GM18520 (cell line): Measurements from ENCODE around the gene LATS2.
"Not testable (repeated sequence)": the region's sequence is repeated elsewhere in the genome, so short reads cannot be mapped to it uniquely, and the experiment has no call there.

Experiments used
- ATAC-seq: cut with Tn5 transposase; IDR thresholded peaks from one replicate; pipeline ENCODE4 v1.9.1; 2021; ENCODE audit not compliant: unreplicated experiment

The LATS2 gene

GRCh38 chr13:20968745-20969144 is 92.6 kb downstream of the LATS2 start:
- ATAC-seq = no peak

GRCh38 chr13:20967340-20967739 is 94.0 kb downstream of the LATS2 start:
- ATAC-seq = no peak

DNA sequence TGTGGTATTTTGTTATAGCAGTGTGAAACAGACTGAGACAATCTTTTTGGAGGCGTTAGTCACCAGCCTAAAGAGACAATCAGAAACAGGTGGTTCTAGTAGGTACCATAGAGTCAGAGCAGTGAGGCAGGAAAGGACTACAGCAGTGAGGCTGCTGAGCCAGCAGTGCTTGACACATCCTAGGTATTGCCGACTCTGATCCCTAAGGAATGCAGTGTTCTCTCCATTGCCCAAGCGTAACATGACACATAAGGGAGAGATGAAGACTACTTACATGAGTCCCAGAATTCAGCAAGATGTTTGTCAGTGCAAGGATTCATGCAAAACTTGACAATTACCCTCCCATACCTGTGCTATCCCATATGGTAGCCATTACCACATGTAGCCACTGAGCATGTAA is 96.5 kb downstream of the LATS2 start:
- ATAC-seq = no peak

DNA sequence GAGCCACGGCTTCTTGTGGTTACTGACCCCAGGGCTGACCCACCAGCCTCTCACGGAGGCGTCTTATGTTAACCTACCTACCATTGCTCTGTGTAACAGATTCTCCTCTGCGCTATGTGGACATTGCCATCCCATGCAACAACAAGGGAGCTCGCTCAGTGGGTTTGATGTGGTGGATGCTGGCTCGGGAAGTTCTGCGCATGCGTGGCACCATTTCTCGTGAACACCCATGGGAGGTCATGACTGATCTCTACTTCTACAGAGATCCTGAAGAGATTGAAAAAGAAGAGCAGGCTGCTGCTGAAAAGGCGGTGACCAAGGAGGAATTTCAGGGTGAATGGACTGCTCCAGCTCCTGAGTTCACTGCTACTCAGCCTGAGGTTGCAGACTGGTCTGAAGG is 99.7 kb downstream of the LATS2 start:
- not testable (repeated sequence) for ATAC-seq

DNA sequence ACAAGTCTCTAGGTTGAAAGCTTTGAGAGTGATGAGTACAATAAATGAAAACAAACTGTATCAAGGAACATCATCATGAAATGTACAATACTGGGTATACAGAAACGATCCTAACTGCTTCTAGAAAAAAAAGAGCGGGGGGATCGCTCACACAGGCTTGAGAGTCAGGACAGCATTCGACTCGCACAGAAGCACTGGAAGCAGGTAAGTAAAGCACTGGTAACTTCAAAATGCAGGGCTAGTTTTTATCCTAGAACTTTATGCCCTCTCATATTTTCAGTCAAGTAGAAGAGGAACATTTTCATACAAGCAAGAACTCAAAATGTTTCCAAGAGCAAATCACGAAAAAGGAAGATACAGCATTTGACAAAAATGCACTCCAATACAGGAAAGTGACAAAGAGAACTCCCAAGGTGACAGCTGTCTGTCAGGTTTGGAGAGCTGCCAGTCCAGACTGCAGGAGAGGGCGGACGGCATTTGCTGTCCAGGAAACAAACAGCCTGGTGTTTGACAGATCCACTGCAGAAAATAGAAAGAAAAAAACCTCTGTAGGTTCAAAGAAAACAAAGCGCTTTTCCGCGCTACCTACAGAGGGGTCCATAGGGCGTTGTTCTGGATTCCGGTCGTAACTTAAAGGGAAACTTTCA is 100.6 kb downstream of the LATS2 start:
- ATAC-seq = no peak

DNA sequence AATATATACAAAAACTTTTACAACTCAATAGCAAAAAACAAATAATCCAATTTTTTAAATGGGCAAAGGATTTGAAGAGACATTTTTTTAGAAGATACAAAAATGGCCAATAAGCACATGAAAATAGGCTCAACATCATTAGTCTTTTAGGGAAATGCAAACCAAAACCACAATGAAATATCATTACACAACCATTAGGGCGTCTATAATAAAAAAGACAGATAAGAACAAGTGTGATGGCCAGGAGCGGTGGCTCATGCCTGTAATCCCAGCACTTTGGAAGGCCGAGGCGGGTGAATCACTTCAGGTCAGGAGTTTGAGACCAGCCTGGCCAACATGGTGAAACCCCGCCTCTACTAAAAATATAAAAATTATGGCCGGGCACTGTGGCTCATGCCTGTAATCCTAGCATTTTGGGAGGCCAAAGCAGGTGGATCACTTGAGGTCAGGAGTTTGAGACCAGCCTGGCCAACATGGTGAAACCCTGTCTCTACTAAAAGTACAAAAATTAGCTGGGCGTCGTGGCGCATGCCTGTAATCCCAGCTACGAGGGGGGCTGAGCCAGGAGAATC is 104.3 kb downstream of the LATS2 start:
- ATAC-seq = not testable (repeated sequence)

DNA sequence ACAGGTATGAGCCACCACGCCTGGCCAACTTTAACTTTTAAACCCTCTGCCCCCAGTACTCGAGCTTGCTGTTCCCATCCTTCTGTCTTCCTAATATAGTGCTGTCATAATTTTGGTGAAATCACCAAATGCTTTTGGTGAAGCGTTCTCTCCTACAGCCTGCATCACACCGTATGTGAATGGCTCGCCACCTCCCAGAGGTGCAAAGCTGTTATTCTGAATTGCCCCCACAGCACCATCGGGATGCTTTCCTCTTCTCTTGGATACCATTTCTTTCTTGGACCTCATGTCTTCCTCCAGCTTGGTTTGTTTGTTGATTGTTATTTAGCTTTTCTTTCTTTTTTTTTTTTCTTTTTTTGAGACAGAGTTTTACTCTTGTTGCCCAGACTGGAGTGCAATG is 105.9 kb downstream of the LATS2 start:
- ATAC-seq = no peak

DNA sequence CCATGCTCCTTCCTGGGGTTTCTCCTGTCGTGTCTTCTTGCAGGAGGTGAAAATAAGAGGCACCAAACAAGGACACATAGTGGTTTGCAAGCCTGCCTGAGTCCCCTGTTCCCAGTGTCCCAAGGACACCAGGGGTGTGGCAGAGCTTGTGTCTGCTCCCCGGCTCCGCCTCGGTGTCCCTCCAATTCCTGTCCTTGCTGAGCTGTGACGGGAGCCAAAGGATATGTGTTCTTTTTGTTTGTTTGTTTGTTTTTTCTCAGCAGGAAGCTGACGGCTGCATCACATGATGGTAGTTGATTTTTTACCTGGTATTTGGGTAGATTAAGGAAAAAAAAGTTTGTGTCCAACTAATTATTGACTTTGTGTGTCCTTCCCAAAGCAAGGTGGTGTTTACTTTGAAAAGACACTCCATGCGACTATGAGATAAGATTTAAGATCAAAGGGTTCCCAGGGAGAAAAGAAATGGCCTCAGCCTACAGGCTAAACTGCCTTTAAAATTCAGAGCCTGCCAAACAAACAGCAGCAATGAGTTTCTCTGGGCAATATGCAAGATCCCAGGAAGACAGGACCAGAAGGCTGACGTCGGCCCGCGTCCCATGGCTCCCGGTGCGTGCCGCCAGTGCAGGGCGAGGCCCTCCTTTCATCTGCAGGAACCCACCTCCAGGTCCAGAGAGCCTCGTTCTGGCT is 108.0 kb downstream of the LATS2 start:
- ATAC-seq = no peak

- ATAC-seq = no peak
Observed at GRCh38 chr13:20952838-20953237, 108.5 kb downstream of the LATS2 start.

DNA sequence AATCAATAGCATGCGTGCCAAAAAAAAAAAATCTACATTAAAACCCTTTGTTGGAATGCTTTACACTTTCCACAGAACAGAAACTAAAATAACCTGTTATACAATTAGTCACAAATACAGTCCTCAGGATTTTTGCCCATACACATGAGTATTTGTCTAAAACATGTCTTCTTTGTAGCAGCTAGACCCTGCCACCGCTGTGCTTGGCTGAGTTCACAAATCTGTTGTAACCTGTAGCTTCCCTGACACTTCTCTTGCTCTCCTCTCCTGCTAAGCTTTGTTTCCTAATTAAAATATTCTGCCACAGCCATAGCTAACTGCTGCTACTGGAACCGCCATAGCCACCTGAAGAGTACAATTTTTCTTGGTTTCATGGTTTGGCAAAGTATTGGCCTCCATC is 113.4 kb downstream of the LATS2 start:
- ATAC-seq = not testable (repeated sequence)

- no peak for ATAC-seq
Observed at GRCh38 chr13:20945952-20946383, 115.4 kb downstream of the LATS2 start.

- ATAC-seq = no peak
Observed at GRCh38 chr13:20942938-20943559, 118.3 kb downstream of the LATS2 start.

DNA sequence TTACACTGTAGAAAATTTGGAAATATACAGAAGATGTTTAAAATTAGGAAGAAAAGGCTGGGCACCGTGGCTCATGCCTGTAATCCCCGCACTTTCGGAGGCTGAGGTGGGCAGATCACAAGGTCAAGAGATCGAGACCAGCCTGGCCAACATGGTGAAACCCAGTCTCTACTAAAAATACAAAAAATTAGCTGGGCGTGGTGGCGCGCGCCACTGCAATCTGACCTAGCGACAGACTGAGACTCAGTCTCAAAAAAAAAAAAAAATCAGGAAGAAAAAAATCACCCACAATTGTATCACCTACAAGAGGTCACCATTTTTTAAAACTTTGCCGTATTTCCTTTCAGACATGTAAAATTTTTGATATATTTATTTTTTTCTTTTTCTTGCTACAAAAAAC is 120.9 kb downstream of the LATS2 start:
- not testable (repeated sequence) for ATAC-seq

- ATAC-seq = no peak
Observed at GRCh38 chr13:20940083-20940482, 121.3 kb downstream of the LATS2 start.

- no peak for ATAC-seq
Observed at GRCh38 chr13:20939662-20940061, 121.7 kb downstream of the LATS2 start.

DNA sequence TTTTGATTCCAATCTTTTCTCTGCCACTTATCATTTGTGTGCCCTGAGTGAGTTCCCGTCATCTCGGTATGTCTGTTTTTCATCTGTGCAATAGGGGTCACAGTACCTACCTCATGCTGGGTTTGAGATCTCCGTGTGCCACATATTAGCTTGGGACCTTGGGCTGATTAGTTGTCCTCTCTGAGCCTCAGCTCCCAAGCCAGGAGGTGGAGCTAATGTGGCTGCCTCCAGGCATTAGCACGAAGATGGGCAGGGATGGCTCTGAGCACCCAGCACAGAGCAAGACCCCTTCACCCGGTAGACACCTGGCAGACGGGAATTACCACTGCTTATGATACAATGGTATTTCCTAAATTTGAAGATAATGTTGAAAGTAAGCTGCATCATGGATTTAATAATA is 123.1 kb downstream of the LATS2 start:
- no peak for ATAC-seq

DNA sequence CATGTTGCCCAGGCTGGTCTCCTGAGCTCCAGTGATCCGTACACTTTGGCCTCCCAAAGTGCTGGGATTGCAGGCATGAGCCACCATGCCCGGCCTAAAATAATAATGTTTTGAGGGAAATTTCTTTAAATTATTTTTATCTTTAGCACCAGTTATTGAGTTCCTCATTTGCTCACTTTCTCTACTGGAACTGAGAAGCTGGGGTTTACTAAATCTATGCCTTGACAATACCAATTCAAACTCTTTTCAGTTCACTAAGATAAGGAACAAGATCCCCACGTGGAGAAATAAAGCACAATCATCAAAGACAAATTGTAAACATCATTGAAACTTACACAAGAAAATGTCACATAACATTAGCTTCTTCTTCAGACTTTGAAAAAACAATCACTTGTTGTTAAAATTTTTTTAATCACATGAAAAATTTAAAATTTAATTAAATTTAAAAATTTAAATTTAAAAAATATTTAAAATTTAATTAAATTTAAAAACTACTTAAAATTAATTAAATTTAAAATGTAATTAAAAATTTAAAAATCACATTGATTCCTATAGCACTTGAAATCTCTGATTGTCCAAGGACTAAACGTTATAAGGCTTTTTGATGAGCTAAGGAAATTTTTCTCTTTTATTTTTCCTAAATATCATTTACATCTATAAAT is 133.7 kb downstream of the LATS2 start:
- no peak for ATAC-seq

- ATAC-seq = not testable (repeated sequence)
Observed at GRCh38 chr13:20925395-20925790, 136.0 kb downstream of the LATS2 start.

DNA sequence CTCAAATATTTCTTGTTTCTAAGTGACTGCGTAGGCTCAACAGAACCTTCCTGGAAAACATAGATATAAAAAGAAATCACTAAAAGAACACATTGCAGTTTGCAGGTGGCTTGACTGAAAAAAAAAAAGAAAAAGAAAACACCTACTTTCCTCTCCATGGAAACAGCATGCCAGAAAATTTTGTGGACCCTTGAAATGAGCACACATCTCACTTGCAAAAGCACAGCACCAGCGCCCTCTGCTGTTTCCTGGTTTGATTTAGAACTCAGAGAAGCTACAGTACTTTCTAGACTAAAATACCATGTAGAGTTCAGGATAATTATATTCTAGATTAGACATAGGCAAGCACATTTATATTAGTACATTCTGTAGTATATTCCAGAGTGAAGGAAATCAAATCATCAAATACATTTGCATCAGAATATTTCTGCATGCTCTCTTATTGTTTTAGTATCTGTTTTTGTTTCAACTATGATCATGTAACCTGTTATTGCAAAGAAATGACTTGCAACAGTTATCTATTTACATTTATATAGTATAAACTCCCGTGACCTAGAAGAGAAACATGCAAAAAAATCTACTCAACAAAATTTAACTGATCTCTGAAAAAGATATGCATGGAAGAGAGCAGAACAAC is 136.5 kb downstream of the LATS2 start:
- no peak for ATAC-seq

GRCh38 chr13:20923272-20923671 is 138.1 kb downstream of the LATS2 start:
- no peak for ATAC-seq
